Measurements from ENCODE around the gene REC8. TPM values are rescaled to one million over a fixed set of nuclear protein-coding genes. Genes with fewer than 3 reads are reported as not detected.

Gene REC8
- total and polyA plus RNA-seq, 2 of the 13 experiments (the other 11 are each of a cell fraction or from before 2014, with no cell fraction given), result 3.4 to 14.7 TPM

DNA sequence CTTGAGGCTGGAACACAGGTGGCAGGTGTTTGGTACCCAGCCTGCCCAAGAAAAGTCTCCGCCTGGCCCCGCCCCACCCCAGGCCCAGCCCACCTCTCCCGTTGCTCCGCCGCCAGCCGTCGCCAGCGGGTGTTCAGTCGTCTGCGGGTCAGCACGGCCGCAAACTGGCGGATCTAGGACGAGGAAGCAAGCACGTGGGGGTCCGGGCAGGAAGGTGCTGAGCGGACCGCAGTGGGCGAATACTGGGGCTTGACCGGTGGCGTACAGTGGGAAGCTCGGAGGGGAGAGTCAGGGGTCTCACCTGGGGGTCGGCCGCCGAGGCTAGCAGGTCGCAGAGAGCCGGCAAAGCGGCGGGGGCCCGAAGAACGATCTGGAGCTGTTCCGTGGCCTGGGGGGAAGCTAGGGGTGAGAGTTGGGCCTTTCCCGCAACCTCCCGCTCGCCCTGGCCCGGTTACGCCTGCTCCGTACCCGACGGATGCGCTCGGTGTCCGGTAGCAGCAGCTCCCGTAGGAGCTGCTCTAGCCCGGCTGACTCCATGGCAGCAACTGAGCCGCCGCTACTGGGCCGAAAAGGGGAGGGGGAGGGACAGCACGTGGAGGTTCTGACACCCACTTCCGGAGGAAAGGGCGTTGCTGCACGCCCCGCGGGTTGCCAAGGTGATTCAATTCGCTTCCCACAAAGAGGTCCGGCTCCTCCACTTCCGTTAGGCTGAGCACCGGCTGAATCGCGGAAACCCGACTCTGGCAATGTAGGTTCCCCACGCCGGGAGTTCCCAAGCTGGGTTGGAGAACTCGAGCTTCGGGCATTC is 16.6 kb downstream of the REC8 start, which contains the start of gene IPO4 (continued):
- no peak for TF ChIP-seq ZNF75D (CRISPR knock-in tag; IDR thresholded peaks at IDR 0.05; ENCODE audit: borderline replicate concordance)
- TF ChIP-seq, protein P1, sequence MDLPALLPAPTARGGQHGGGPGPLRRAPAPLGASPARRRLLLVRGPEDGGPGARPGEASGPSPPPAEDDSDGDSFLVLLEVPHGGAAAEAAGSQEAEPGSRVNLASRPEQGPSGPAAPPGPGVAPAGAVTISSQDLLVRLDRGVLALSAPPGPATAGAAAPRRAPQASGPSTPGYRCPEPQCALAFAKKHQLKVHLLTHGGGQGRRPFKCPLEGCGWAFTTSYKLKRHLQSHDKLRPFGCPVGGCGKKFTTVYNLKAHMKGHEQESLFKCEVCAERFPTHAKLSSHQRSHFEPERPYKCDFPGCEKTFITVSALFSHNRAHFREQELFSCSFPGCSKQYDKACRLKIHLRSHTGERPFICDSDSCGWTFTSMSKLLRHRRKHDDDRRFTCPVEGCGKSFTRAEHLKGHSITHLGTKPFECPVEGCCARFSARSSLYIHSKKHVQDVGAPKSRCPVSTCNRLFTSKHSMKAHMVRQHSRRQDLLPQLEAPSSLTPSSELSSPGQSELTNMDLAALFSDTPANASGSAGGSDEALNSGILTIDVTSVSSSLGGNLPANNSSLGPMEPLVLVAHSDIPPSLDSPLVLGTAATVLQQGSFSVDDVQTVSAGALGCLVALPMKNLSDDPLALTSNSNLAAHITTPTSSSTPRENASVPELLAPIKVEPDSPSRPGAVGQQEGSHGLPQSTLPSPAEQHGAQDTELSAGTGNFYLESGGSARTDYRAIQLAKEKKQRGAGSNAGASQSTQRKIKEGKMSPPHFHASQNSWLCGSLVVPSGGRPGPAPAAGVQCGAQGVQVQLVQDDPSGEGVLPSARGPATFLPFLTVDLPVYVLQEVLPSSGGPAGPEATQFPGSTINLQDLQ (CRISPR knock-in tag; IDR thresholded peaks at IDR 0.05), result no peak
- TF ChIP-seq, protein P2, sequence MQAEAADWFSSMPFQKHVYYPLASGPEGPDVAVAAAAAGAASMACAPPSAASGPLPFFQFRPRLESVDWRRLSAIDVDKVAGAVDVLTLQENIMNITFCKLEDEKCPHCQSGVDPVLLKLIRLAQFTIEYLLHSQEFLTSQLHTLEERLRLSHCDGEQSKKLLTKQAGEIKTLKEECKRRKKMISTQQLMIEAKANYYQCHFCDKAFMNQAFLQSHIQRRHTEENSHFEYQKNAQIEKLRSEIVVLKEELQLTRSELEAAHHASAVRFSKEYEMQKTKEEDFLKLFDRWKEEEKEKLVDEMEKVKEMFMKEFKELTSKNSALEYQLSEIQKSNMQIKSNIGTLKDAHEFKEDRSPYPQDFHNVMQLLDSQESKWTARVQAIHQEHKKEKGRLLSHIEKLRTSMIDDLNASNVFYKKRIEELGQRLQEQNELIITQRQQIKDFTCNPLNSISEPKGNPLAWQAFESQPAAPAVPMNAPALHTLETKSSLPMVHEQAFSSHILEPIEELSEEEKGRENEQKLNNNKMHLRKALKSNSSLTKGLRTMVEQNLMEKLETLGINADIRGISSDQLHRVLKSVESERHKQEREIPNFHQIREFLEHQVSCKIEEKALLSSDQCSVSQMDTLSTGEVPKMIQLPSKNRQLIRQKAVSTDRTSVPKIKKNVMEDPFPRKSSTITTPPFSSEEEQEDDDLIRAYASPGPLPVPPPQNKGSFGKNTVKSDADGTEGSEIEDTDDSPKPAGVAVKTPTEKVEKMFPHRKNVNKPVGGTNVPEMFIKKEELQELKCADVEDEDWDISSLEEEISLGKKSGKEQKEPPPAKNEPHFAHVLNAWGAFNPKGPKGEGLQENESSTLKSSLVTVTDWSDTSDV (CRISPR knock-in tag; IDR thresholded peaks at IDR 0.05), result peak; percentile 98; the same call in 1 of the 2 replicates
- peak in 1 of 2 experiments; percentile 43; a peak in 1 of 4 replicates for TF ChIP-seq NR2F1 (CRISPR knock-in tag; IDR thresholded peaks at IDR 0.05)
- peak; percentile 97 for TF ChIP-seq SP5 (CRISPR knock-in tag; IDR thresholded peaks at IDR 0.05; ENCODE audit: borderline replicate concordance, low read depth)
- TF ChIP-seq RELA (CRISPR knock-in tag; IDR thresholded peaks at IDR 0.05), result peak; percentile 95
- peak; percentile 100 for TF ChIP-seq REPIN1 (CRISPR knock-in tag; IDR thresholded peaks at IDR 0.05; ENCODE audit: borderline replicate concordance, low read depth)
- peak; percentile 83 for TF ChIP-seq REXO4 (CRISPR knock-in tag; IDR thresholded peaks at IDR 0.05; ENCODE audit: borderline replicate concordance)
- TF ChIP-seq, protein P3, sequence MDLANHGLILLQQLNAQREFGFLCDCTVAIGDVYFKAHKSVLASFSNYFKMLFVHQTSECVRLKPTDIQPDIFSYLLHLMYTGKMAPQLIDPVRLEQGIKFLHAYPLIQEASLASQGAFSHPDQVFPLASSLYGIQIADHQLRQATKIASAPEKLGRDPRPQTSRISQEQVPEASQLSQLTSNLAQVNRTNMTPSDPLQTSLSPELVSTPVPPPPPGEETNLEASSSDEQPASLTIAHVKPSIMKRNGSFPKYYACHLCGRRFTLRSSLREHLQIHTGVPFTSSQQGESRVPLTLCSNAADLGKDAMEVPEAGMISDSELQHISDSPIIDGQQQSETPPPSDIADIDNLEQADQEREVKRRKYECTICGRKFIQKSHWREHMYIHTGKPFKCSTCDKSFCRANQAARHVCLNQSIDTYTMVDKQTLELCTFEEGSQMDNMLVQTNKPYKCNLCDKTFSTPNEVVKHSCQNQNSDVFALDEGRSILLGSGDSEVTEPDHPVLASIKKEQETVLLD (CRISPR knock-in tag; IDR thresholded peaks at IDR 0.05; ENCODE audit: low read depth), result no peak
- TF ChIP-seq ZNF143 (CRISPR knock-in tag; IDR thresholded peaks at IDR 0.05), result peak; percentile 80
- peak; percentile 100 for TF ChIP-seq SPEN (CRISPR knock-in tag; IDR thresholded peaks at IDR 0.05; ENCODE audit: low read depth)
- TF ChIP-seq HOXD1 (CRISPR knock-in tag; IDR thresholded peaks at IDR 0.05), result peak; percentile 96
- TF ChIP-seq KMT2A (CRISPR knock-in tag; IDR thresholded peaks at IDR 0.05), result peak; percentile 99
- no peak for TF ChIP-seq ZNF431 (CRISPR knock-in tag; IDR thresholded peaks at IDR 0.05; ENCODE audit: borderline replicate concordance, low read depth)
- TF ChIP-seq SUZ12 (IDR thresholded peaks at IDR 0.05; ENCODE audit: low read depth, low read length), result 0 out of 2 replicates have a peak, but pooled peaks have one; percentile 4
- TF ChIP-seq ZNF138 (CRISPR knock-in tag; IDR thresholded peaks at IDR 0.05; ENCODE audit: low read depth), result peak; percentile 98
- TF ChIP-seq SMARCE1 (IDR thresholded peaks at IDR 0.05; ENCODE audit: borderline replicate concordance), result no peak
- TF ChIP-seq, protein P4, sequence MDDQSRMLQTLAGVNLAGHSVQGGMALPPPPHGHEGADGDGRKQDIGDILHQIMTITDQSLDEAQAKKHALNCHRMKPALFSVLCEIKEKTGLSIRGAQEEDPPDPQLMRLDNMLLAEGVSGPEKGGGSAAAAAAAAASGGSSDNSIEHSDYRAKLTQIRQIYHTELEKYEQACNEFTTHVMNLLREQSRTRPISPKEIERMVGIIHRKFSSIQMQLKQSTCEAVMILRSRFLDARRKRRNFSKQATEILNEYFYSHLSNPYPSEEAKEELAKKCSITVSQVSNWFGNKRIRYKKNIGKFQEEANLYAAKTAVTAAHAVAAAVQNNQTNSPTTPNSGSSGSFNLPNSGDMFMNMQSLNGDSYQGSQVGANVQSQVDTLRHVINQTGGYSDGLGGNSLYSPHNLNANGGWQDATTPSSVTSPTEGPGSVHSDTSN (CRISPR knock-in tag; IDR thresholded peaks at IDR 0.05; ENCODE audit: borderline replicate concordance), result peak; percentile 42
- TF ChIP-seq KAT7 (CRISPR knock-in tag; IDR thresholded peaks at IDR 0.05; ENCODE audit: borderline replicate concordance), result peak; percentile 99
- TF ChIP-seq, protein P5, sequence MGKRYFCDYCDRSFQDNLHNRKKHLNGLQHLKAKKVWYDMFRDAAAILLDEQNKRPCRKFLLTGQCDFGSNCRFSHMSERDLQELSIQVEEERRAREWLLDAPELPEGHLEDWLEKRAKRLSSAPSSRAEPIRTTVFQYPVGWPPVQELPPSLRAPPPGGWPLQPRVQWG (CRISPR knock-in tag; IDR thresholded peaks at IDR 0.05; ENCODE audit: borderline replicate concordance, low read depth), result no peak

All from HepG2 (cell line).